ENCODE measurements around the gene SCAI.

DNA sequence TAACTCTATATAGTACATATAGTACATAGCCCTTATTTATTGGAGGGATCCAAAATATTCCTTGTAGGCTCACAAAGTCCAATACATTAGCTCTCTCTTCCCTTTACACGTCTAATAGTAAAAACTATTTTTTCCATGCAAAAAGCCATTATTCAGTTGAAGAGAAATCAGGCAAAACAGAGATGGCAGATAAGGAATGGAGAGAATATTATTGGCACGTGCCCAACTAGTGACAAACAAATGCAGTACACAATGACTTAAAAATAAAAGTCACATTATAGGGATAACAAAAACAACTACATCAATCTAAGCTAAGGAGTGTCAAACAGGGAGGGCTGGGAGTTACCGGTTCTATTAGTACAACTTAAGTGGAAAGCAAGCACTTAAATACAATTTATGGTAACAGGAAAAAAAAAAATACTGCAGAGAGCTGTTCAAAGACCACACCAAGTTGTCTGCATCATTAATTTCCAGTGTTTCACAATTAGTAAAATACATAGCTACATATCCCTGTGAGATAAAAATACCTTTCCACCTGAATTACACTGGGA lies 4.1 kb upstream of the SCAI start:
- TF ChIP-seq EZH2phosphoT487 (IDR thresholded peaks at IDR 0.05; ENCODE audit: borderline replicate concordance) = no peak
- TF ChIP-seq, protein P1, sequence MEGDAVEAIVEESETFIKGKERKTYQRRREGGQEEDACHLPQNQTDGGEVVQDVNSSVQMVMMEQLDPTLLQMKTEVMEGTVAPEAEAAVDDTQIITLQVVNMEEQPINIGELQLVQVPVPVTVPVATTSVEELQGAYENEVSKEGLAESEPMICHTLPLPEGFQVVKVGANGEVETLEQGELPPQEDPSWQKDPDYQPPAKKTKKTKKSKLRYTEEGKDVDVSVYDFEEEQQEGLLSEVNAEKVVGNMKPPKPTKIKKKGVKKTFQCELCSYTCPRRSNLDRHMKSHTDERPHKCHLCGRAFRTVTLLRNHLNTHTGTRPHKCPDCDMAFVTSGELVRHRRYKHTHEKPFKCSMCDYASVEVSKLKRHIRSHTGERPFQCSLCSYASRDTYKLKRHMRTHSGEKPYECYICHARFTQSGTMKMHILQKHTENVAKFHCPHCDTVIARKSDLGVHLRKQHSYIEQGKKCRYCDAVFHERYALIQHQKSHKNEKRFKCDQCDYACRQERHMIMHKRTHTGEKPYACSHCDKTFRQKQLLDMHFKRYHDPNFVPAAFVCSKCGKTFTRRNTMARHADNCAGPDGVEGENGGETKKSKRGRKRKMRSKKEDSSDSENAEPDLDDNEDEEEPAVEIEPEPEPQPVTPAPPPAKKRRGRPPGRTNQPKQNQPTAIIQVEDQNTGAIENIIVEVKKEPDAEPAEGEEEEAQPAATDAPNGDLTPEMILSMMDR (conservative IDR thresholded peaks at IDR 0.05; ENCODE audit: low read length) = no peak

Data from Loucy (cell line).